ENCODE measurements around the gene CNR2.
"Not testable (repeated sequence)": the region's sequence is repeated elsewhere in the genome, so short reads cannot be mapped to it uniquely, and the experiment has no call there.

CNR2 gene

GRCh38 chr1:23862640-23863039 lies 50.5 kb downstream of the CNR2 start:
- no peak for DNase-seq (ENCODE audit: low read depth)
- no peak overlapping the region for H3K4me3 ChIP-seq (ENCODE audit: control insufficient read depth, low read depth, low read length)
- TF ChIP-seq CTCF (conservative IDR thresholded peaks at IDR 0.05; ENCODE audit: control insufficient read depth, insufficient read depth, low read depth, low read length) = no peak

GRCh38 chr1:23854568-23854967 lies 58.6 kb downstream of the CNR2 start:
- no peak overlapping the region for H3K4me3 ChIP-seq (ENCODE audit: control insufficient read depth, low read depth, low read length)
- TF ChIP-seq CTCF (conservative IDR thresholded peaks at IDR 0.05; ENCODE audit: control insufficient read depth, insufficient read depth, low read depth, low read length) = peak; percentile 23
- peak; percentile 8 for DNase-seq (ENCODE audit: low read depth)

GRCh38 chr1:23853124-23853523 lies 60.0 kb downstream of the CNR2 start:
- not testable (repeated sequence) for DNase-seq (ENCODE audit: low read depth); H3K4me3 ChIP-seq (ENCODE audit: control insufficient read depth, low read depth, low read length)

- not testable (repeated sequence) for H3K4me3 ChIP-seq (ENCODE audit: control insufficient read depth, low read depth, low read length); DNase-seq (ENCODE audit: low read depth)
These were observed 61.8 kb downstream of the CNR2 start for GRCh38 chr1:23851406-23851805.

GRCh38 chr1:23848673-23849616 lies 64.2 kb downstream of the CNR2 start:
- DNase-seq (ENCODE audit: low read depth) = no peak
- TF ChIP-seq CTCF (conservative IDR thresholded peaks at IDR 0.05; ENCODE audit: control insufficient read depth, insufficient read depth, low read depth, low read length) = no peak
- H3K4me3 ChIP-seq (ENCODE audit: control insufficient read depth, low read depth, low read length) = no peak overlapping the region

- not testable (repeated sequence) for DNase-seq (ENCODE audit: low read depth)
These were observed 65.6 kb downstream of the CNR2 start for GRCh38 chr1:23847482-23848095.

GRCh38 chr1:23845163-23845562 lies 68.0 kb downstream of the CNR2 start:
- TF ChIP-seq CTCF (conservative IDR thresholded peaks at IDR 0.05; ENCODE audit: control insufficient read depth, insufficient read depth, low read depth, low read length) = no peak
- H3K4me3 ChIP-seq (ENCODE audit: control insufficient read depth, low read depth, low read length) = no peak overlapping the region
- DNase-seq (ENCODE audit: low read depth) = no peak

More at GRCh38 chr1:23847482-23848095, 65.6 kb downstream of the CNR2 start:
- H3K4me3 ChIP-seq (ENCODE audit: control insufficient read depth, low read depth, low read length) = not testable (repeated sequence)

- H3K4me3 ChIP-seq (ENCODE audit: control insufficient read depth, low read depth, low read length) = no peak overlapping the region
- no peak for TF ChIP-seq CTCF (conservative IDR thresholded peaks at IDR 0.05; ENCODE audit: control insufficient read depth, insufficient read depth, low read depth, low read length)
- DNase-seq (ENCODE audit: low read depth) = no peak
These were observed 69.5 kb downstream of the CNR2 start for GRCh38 chr1:23843644-23844043.
